Measurements from ENCODE around the gene OGFRL1.

DNA sequence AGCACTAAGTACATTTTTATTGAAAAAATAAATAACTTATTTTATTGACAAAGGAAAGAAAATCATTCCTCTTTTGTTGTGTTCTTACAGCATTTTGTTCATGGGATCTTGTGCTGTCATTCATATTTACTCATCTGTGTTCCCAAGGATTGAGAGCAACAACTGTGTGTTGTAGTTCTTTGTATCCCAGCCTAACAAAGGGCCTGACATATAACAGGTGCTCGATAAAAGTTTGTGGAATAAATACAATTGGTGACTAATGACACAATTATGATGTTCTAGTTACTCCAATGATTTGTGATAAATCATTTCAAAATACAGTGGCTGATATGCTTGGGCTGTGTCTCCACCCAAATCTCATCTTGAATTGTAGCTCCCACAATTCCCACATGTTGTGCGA, 7.9 kb upstream of the OGFRL1 start:
- TF ChIP-seq RAD21 (IDR thresholded peaks at IDR 0.05; ENCODE audit: low read depth) = no peak
- TF ChIP-seq CEBPB (IDR thresholded peaks at IDR 0.05) = no peak
- no peak for TF ChIP-seq YY1 (IDR thresholded peaks at IDR 0.05; ENCODE audit: low read depth)
- TF ChIP-seq MAX (IDR thresholded peaks at IDR 0.05) = no peak
- no peak for TF ChIP-seq EP300 (IDR thresholded peaks at IDR 0.05; ENCODE audit: borderline replicate concordance)
- TF ChIP-seq FOXM1 (IDR thresholded peaks at IDR 0.05; ENCODE audit: borderline replicate concordance, low read depth) = no peak
- TF ChIP-seq, protein P1, sequence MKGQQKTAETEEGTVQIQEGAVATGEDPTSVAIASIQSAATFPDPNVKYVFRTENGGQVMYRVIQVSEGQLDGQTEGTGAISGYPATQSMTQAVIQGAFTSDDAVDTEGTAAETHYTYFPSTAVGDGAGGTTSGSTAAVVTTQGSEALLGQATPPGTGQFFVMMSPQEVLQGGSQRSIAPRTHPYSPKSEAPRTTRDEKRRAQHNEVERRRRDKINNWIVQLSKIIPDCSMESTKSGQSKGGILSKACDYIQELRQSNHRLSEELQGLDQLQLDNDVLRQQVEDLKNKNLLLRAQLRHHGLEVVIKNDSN (IDR thresholded peaks at IDR 0.05) = no peak
- TF ChIP-seq CREB1 (IDR thresholded peaks at IDR 0.05; ENCODE audit: low read depth) = no peak
- no peak for TF ChIP-seq REST (IDR thresholded peaks at IDR 0.05; ENCODE audit: low read depth)
